Activated T-cell treated with anti-CD3 and anti-CD28 coated beads, Interleukin-2, amount 50 U/mL, for 1 hour (primary cell): ENCODE data around the gene NBAS.
"Not testable (repeated sequence)": the region's sequence is repeated elsewhere in the genome, so short reads cannot be mapped to it uniquely, and the experiment has no call there.

Source experiments
- DNase-seq: peaks from one replicate; pipeline ENCODE4 v3.0.0-alpha.2; 2020

Gene NBAS

DNA sequence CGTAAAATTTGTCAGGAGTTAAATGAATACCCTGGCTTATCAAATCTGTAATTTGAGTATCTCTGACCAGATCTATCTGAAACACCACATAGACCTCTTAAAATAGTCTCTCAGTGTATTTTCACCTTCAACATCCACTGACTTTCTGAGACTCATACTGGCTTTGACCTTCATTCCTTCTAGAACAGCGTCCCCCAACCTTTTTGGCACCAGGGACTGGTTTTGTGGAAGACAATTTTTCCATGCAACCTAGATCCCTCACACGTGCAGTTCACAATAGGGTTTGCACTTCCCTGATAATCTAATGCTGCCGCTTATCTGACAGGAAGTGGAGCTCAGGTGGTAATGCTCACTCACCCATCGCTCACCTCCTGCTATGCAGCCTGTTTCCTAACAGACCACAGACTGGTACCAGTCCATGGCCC is 3.2 kb downstream of the NBAS start:
- no peak for DNase-seq

DNA sequence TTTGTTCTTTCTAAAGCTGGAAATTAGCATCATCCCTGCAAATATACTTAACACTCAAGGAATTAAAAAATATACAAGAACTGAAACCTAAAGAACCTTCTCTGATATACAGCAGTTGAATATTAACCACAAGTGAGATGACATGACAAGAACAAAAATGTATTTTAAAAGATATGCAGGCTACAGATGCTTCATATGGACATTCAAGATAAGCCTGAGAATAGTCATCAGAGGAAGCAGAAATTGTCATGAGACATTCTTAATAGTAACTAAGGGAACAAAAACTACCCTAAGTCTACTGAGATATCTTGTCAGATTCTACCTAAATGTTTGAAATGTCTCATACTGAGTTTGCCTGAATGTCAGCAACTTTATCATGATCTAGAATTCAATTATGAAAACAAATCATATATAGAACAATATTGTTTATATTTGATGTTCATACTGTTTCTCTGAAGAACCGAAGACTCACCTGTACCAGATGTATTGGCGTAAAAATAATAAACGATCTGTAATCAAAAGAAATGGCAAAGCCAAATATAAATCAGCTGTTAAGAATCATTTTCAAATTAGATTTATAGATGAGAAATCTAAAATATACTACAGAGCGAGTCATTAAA is 4.7 kb downstream of the NBAS start:
- DNase-seq: no peak

DNA sequence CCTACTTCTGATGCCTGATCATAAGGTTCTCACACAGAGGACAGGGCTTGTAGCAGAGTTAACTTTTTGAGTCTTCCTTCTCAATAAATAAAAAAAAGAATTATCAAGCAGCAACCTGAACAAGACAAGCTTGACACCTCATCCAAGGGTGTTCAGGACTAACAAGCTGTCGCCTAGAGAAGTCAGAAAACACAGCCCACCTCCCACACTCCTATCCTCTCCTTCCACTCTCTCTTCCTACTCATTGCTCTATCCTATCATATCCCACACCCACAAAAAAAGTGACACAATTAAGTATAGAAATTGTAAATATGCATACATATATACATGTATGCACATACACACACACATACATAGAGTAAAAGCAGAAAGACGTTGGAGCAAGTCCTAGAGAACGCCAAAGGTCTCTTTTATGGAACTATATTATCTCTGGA is 5.4 kb downstream of the NBAS start:
- DNase-seq: no peak

DNA sequence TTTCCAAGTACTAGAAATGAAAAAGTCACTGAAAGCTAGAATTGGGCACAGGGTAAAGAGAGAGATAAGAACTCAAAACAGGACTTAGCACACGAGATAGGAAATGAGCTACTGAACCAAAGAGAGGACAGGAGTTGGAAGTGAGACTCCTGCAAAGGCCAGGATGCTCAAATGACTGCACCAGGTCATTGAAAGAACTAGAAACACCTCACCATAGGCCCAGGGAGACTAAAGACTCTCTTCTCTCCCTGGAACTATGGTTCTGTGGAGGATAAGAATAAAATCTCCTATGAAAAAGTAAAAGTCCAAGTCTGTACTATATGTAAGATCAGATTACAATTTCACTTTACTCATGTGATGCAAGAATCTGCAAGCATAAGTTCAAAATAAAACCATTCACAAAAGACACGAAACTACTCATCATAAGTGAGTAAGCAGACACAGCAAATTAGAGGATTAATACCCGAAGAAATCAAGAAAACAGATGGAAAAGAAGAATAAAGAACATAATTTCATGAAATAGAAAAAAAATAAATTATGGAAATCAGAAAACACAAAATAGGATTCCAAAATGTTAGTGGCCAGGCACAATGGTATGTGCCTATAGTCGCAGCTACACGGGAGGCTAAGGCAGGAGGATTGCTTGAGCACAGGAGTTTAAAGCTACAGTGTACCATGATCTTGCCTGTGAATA is 6.5 kb downstream of the NBAS start:
- DNase-seq: no peak

DNA sequence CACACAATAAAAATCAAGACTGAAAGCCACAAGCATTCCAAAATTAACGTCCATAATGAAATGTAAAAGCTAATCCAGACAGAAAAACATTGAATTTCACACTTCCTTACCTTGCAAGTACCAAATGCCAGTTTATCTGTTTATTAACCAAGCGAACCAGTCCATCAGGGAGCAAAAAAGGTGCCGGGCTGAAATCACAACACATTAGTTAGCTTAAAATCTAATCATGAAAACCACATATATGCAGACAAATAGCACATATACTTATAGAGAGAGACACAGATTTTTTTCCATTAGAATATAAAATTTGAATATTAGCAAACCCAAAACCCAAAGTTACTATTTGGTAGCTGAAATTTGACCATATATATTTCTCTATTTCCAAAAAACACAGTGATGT is 7.2 kb downstream of the NBAS start:
- no peak for DNase-seq

DNA sequence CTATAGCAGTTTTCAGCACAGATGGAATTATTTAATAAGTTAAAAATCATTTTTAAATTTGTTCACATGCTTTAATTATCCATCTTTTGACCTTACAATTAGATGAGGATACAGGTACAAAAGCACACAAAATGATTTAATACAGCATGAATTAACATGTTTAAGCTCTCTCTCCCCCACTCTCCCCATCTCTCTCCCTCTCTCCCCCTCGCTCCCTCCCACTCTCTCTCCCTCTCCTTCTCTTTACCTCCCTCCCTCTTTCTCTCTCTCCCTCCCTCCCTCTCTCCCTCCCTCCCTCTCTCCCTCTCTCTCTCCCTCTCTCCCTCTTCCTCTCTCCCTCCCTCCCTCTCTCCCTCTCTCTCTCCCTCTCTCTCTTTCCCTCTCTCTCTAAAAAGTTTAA is 7.6 kb downstream of the NBAS start:
- DNase-seq: no peak

DNA sequence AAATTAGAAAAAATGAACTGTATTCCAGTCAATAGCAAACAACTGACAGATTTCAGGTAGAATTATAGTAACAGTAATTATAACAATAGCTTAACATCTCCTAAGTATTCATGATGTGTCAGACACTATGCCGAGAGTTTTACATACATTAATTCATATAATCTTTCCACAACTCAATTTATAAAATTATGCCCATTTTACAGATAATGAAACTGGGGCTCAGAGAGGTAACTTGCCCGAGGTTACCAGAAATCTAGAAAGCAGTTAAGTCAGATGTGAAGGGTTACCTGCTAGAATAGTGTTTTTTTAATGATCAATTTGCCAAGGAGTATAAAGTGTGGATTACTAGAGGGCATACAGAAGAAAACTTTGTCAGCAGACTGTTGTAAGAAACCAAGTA is 12.2 kb downstream of the NBAS start:
- no peak for DNase-seq

DNA sequence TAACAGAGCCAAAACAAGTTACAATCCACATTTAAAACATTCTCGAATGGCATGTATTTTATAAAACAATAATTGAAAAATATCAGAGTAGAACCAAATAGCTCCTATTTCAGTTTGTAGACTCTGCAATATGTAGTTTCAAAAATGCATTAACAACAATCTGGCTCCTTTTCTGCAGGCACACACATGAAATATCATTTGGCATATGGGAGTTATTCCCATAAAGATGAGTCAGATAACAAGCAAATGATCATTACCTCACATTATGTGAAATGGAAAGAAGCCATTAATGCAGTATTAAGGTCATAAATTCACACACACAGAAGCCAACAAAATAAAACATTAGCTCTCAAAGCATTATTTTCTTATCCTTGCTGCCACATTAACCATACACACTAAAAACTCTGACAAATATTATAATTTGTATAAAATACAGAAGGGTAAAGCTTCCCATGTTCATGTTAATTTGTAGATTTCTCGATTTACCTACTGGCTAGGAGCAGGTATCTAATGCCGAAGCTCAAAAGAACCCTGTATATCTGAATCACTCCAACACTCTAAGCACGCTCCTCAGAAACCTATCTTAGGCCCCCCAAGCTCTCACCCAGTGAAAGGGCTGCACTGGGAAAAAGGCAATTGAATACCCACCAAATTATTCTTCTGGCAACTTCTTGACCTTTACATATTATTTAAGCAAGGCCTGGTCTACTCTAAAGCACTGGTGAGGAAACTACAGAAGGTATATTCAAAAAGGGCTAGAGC is 13.8 kb downstream of the NBAS start:
- no peak for DNase-seq

DNA sequence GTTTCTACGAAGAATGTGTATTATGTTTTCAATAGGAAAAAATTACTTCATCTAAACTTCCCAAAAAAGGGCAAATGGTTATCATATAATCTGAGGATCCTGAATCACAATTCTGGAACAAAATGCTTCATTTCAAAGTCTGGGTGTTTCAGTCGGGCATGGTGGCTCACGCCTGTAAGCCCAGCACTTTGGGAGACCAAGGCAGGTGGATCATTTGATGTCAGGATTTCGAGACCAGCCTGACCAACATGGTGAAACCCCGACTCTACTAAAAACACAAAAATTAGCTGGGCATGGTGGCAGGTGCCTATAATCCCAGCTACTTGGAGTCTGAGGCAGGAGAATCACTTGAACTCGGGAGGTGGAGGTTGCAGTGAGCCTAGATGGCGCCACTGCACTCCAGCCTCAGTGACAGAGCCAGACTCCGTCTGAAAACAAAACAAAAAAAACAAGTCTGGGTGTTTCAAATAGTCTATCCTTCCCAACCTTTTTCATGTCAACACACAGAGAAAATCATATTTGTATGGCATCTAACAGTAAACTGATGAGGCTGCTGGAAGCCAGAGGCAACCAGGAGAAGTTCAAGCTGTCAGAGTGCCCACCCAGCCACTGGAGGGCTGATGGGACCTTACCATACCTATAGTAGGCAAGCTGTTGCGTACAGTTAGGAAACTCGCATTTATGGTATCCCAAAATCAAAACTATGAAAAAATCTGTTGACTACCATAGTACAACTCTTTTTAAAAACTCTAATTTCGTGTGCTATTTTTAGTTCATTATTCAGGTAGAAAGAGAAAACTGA is 14.6 kb downstream of the NBAS start:
- DNase-seq: no peak

DNA sequence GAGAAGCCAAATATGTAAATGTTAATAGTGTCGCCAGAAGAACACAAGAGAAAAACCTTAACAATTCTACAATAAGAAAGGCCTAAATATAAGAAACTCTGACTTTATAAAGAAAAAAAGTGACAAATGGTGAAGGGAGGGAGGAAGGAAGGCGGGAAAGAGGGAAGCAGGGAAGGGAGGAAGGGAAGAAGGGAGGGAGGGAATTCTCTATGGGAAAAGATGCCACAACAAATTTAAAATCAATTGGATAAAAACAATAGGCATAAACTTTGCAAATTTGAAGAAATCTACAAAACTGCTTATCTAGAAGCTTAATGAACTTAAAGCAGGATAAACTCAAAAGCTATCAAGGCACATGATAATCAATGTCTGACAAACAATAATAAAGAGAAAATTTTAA is 16.9 kb downstream of the NBAS start:
- DNase-seq: no peak

DNA sequence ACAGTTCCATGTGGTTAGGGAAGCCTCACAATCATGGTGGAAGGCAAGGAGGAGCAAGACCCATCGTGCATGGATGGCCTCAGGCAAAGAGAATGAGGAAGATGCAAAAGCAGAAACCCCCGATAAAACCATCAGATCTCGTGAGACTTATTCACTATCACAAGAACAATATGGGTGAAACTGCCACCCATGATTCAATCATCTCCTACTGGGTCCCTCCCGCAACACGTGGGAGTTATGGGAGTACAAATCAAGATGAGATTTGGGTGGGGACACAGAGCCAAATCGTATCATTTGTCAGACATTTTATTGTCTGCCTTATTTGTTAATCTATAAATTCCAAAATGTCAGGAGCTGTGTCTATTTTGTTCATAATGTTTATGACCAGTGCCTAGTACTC is 17.6 kb downstream of the NBAS start:
- no peak for DNase-seq

DNA sequence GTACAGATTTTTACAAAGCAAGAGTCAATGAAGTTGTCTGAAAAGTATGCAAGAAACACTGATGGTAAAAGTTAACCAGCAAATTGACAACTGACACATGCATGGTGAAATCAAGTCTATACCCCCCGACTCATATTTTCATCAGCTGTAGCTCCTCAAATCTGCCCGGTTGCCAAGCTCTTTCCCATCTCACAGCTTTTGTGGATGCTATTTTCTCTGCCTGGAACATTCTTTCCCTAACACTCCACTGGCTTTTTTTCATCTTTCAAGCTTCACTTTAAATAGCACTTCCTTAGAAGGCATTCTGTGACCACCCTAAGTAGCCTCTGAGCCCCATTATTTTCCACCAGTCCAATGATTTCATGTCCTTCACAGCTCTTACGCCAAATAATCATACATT is 18.1 kb downstream of the NBAS start:
- no peak for DNase-seq

DNA sequence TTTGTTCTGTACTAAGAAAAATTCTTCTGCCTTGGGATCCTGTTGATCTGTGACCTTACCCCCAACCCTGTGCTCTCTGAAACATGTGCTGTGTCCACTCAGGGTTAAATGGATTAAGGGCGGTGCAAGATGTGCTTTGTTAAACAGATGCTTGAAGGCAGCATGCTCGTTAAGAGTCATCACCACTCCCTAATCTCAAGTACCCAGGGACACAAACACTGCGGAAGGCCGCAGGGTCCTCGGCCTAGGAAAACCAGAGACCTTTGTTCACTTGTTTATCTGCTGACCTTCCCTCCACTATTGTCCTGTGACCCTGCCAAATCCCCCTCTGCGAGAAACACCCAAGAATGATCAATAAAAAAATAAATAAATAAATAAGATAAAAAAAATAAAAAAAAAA is 18.9 kb downstream of the NBAS start:
- not testable (repeated sequence) for DNase-seq

DNA sequence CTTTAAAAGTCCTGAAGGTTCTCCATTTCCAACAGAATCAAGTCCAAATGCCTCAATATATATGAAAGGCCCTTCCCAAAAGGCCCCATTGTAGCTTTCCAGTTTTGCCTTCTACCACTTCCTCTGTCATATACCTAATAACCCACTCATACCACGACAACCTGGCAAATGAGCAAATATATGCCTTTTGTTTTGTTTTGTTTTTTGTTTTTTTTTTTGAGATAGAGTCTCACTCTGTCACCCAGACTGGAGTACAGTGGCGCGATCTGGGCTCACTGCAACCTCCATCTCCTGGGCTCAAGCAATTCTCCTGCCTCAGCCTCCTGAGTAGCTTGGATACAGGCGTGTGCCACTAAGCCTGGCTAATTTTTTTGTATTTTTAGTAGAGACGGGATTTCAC is 20.6 kb downstream of the NBAS start:
- not testable (repeated sequence) for DNase-seq

DNA sequence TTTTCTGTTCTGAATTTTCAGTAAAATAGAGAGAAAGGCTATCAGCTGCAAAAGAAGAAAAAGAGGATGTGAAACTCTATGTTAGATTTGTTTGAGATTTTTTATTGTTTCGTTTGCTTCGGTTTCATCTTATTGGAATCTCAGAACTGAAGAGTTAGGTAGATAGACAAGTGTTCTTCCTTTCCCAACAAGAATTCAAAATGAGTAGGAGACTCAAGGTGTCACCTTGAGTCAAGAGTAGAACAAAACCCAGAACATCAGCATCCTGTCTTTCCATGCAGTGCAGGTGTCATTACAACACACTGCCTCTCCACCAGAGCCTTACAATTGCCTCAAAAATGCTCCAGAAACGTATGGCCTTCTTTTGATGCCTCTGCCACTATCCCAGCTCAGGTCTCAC is 21.1 kb downstream of the NBAS start:
- no peak for DNase-seq

DNA sequence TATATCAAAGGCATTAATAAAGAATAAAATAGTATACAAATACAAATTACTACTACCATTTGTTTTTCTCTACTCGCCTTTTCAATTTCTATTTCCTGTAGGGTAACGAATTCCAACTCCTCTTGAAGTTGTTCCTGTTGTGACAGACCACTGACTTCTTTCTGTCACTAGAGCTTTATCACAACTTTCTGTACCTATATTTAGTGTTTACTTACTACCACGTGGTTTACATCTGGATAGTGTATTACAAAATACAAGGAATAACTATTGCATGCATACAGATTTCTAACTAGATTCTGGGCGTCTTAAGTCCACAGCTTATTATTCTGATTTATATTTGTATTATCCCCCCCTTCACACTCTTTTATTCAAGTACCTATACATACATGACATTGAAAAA is 22.3 kb downstream of the NBAS start:
- DNase-seq: no peak

DNA sequence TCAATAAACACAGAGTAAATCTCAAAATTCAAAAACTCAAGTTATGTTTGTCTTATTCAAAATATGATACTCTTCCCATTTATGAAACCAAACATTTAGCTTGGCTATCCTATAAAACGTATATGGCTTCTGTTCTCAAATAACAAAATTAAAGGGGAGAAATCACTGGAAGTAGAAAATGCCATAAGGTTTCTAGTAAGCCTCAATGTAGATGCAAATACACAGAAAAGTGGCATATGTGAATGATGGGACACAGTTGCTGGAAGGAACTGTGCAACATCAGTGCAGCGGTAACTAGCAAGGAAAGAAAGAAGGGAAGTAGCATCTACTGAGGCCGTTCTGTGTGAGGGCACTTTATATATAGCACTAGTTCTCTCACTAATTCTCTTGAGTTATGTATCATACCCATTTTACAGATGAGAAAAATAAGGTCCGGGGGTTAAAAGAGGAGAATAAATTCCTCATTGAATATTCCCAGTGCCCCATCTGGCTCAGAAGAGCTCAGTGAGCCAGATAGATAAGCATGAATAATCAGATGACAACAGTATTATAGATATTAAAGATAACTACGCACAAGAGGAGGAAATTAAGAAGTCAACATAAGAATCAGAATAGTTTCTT is 27.2 kb downstream of the NBAS start:
- DNase-seq: no peak

DNA sequence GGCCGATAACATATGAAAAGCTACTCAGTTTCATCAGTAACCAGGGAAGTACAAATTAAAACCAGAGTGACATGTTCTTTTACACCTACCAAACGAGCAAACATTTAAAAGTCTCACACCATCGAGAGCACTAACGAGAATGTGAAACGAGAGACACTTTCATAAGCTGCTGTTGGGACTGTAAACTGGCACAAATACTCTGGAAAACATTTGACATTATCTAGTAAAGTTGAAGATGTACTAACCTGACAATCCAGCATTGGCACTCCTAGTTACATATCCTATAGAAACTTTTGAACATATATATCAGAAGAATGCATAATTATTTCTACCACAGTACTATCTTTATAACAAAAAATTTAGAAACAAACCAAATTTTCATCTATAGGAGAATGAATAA is 28.1 kb downstream of the NBAS start:
- DNase-seq: no peak

DNA sequence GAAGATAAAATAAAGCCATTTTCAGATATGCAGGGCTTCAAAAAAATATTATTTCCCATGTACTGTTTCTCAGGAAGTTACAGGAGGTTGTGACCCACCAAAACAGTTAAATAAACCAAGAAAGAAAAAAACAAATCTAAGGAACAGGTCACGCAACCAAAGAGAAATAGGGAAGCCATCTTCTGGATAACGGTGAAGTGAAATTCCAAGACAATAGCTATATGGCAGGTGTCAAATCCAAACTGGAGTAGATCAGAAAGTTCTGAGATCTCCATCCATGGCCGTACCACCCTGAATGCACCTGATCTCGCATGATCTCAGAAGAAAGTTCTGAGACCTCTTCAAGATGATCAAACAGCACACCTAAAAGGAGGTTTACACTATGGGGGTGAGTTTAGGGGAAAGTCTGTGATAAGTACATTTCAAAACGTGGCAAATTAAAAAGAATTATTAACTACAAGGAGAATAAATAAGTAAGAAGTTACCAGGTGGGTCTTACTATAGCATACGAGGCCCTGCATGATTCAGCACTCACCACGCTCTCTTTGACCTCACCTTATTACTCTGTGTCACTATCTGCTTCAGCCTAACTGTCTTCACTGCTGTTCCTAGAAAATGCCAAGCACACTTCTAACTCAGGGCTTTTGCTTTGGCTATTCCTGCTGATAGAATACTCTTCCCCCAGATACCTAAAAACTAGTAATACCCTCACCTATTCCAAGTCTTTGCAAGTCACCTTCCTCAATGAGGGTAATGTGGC is 29.9 kb downstream of the NBAS start:
- no peak for DNase-seq

DNA sequence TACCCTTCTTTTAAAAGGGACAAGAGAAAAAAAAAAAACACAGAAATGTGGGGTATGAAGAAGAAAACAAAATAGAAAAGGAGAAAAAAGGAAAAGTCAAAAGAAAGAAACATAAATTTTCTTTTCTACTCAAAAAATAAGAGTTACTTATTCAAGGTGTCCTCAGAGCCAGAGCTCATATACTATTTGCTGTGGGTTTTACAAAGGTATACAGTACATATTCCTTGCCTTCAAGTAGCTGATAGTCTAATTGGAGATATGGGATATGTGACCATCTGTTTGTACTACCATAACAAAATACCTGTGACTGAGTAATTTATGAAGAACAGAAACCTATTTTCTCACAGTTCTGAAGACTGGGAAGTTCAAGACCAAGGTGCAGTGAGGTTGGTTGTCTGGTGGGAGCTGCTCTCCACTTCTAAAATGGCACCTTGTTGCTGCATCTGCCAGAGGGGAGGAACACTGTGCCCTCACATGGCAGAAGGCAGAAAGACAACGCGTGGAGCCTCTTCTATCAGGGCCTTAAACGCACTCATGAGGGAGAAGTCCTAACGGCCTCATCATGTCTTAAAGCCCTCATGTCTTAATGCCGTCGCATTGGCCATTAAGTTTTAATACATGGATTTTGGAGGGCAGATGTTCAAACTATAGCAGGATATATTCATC is 33.9 kb downstream of the NBAS start:
- no peak for DNase-seq

DNA sequence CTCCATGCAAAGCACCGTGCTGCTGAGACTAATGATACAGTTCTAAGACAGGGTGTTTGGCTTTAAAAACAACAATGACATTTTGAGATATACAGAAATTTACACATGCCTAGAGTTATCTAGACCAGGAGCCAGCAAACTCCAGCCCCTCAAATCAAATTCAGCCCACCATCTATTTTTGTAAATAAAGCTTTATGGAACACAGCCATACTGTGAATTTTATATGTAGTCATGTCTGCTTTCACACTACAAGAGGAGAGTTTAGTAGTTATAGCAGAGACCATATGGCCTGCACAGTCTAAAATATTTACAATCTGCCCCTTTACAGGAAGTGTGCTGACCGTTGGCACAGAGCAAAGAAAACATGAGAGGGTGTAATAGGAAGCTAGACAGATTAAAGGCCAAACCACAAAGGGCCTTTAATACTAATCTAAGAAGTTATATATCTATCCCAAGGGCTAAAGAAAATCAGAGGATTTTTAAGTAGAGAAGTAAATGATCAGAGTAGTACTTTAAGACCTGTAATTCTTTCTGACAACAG is 39.4 kb downstream of the NBAS start:
- DNase-seq: no peak
